Trophoblast cell (in vitro differentiated cells and primary cell): ENCODE data around the gene SPRR2A. TPM values are rescaled to one million over a fixed set of nuclear protein-coding genes. Genes with fewer than 3 reads are reported as not detected.

Experiments
- DNase-seq, 2 donors: peaks; one replicate each; pipeline ENCODE4 v3.0.0-alpha.2; 2016
- H2AFZ ChIP-seq: 2 replicates; pipeline ENCODE4 v1.6.1; 2013; ENCODE audit warnings: low read length, moderate library complexity, mild to moderate bottlenecking; ENCODE audit not compliant: insufficient read depth, poor library complexity
- H2AK5ac ChIP-seq: 2 replicates; pipeline ENCODE4 v1.6.1; 2013; ENCODE audit warnings: mild to moderate bottlenecking, low read length
- H2BK120ac ChIP-seq: 2 replicates; pipeline ENCODE4 v1.6.1; 2013; ENCODE audit warnings: low read length, mild to moderate bottlenecking, moderate library complexity; ENCODE audit not compliant: insufficient read depth, poor library complexity
- H2BK12ac ChIP-seq: 2 replicates; pipeline ENCODE4 v1.6.1; 2013; ENCODE audit warnings: mild to moderate bottlenecking, low read length, moderate library complexity
- H2BK5ac ChIP-seq: 2 replicates; pipeline ENCODE4 v1.6.1; 2013; ENCODE audit warnings: low read length, low read depth, moderate library complexity, mild to moderate bottlenecking; ENCODE audit not compliant: poor library complexity
- H3K14ac ChIP-seq: 2 replicates; pipeline ENCODE4 v1.6.1; 2013; ENCODE audit warnings: mild to moderate bottlenecking, low read length
- H3K18ac ChIP-seq: 2 replicates; pipeline ENCODE4 v1.6.1; 2013; ENCODE audit warnings: mild to moderate bottlenecking, low read length
- H3K23ac ChIP-seq: 2 replicates; pipeline ENCODE4 v1.6.1; 2013; ENCODE audit warnings: low read length
- H3K27ac ChIP-seq: 2 replicates; pipeline ENCODE4 v1.5.1; 2013; ENCODE audit warnings: low read depth, mild to moderate bottlenecking, inconsistent platforms, low read length, moderate library complexity
- H3K27me3 ChIP-seq: 2 replicates; pipeline ENCODE4 v1.6.1; 2013; ENCODE audit warnings: inconsistent platforms, mild to moderate bottlenecking, low read length, moderate library complexity; ENCODE audit not compliant: insufficient read depth
- H3K36me3 ChIP-seq, 2 experiments: 1 replicate in 1 of 2; 2 replicates in 1 of 2; pipeline ENCODE4 v1.6.1; 2013; ENCODE audit warnings: low read length in 2 of 2, mild to moderate bottlenecking in 2 of 2, moderate library complexity in 1 of 2; ENCODE audit not compliant: insufficient read depth in 2 of 2, control insufficient read depth in 1 of 2
- H3K4ac ChIP-seq: 2 replicates; pipeline ENCODE4 v1.6.1; 2013; ENCODE audit warnings: low read depth, mild to moderate bottlenecking, low read length, moderate library complexity
- H3K4me1 ChIP-seq, 2 experiments: 1 replicate in 1 of 2; 2 replicates in 1 of 2; pipeline ENCODE4 v1.6.1; 2013; ENCODE audit warnings: low read length in 2 of 2, mild to moderate bottlenecking in 2 of 2, moderate library complexity in 1 of 2; ENCODE audit not compliant: insufficient read depth in 2 of 2, control insufficient read depth in 1 of 2
- H3K4me2 ChIP-seq: 2 replicates; pipeline ENCODE4 v1.6.1; 2013; ENCODE audit warnings: inconsistent platforms, mild to moderate bottlenecking, low read length, moderate library complexity
- H3K4me3 ChIP-seq: 2 replicates; pipeline ENCODE4 v1.5.1; 2013; ENCODE audit warnings: mild to moderate bottlenecking, low read depth, low read length, inconsistent platforms
- H3K79me1 ChIP-seq: one replicate; pipeline ENCODE4 v1.6.1; 2013; ENCODE audit warnings: low read length
- H3K79me2 ChIP-seq: 2 replicates; pipeline ENCODE4 v1.6.1; 2013; ENCODE audit warnings: low read length, mild to moderate bottlenecking; ENCODE audit not compliant: control insufficient read depth, insufficient read depth, poor library complexity
- H3K9ac ChIP-seq: 2 replicates; pipeline ENCODE4 v1.6.1; 2013; ENCODE audit warnings: mild to moderate bottlenecking, low read length
- H3K9me3 ChIP-seq: 2 replicates; pipeline ENCODE4 v1.6.1; 2013; ENCODE audit warnings: low read depth, mild to moderate bottlenecking, control low read depth, inconsistent platforms, low read length; ENCODE audit not compliant: insufficient read depth
- H4K12ac ChIP-seq: 2 replicates; pipeline ENCODE4 v1.6.1; 2013; ENCODE audit warnings: low read depth, mild to moderate bottlenecking, low read length, moderate library complexity
- H4K8ac ChIP-seq: 2 replicates; pipeline ENCODE4 v1.6.1; 2013; ENCODE audit warnings: low read depth, mild to moderate bottlenecking, low read length, moderate library complexity
- H4K91ac ChIP-seq: one replicate; pipeline ENCODE4 v1.6.1; 2013; ENCODE audit warnings: low read depth, mild to moderate bottlenecking, low read length, moderate library complexity
- WGBS: extraction: QIAGEN DNeasy Blood & Tissue Kit; methylation state at CpG from one replicate; pipeline ENCODE4 v1.1.7; 2013; ENCODE audit warnings: missing lambda C conversion rate; ENCODE audit not compliant: insufficient read length, insufficient coverage; ENCODE audit errors: extremely low coverage; 5-methylcytosine and 5-hydroxymethylcytosine counted together
- polyA plus RNA-seq: library from polyadenylated mRNA; stranded (reverse); fragments of 200-250 nt; gene quantifications from 2 replicates; pipeline ENCODE4 v1.2.3, GENCODE V29; 2013

Gene SPRR2A
- not detected in 2 replicates for polyA plus RNA-seq

GRCh38 chr1:153057375-153057774, at the start of gene SPRR2A:
Gene SPRR2A, minus strand, starts transcription at chr1:153057512. Its CDS starts 777 bp downstream, at chr1:153056735.
- Histone ChIP-seq H3K4me1 (peaks cover 0 to 3% of the 10 kb centered on the region in 2 experiments), H3K27ac (no peak within 1 kb of the TSS), H3K79me1 (no peaks in the 10 kb centered on the region), H3K4ac (no peak within 1 kb of the TSS), H4K12ac (no peak within 1 kb of the TSS), H2BK5ac (no peak within 1 kb of the TSS), H2BK120ac (no peak within 1 kb of the TSS), H2AFZ (no peak within 1 kb of the TSS), H3K36me3 (no peaks in the 10 kb centered on the region), H3K14ac (no peak within 1 kb of the TSS), H3K23ac (no peak within 1 kb of the TSS), H3K4me2 (no peak within 1 kb of the TSS), H3K9me3 (no peaks in the 10 kb centered on the region), H3K18ac (no peak within 1 kb of the TSS), H4K91ac (no peak within 1 kb of the TSS), H3K9ac (no peak within 1 kb of the TSS), H3K27me3 (no peaks in the 10 kb centered on the region), H2AK5ac (no peak within 1 kb of the TSS), H3K4me3 (no peak within 1 kb of the TSS), H4K8ac (no peak within 1 kb of the TSS), H3K79me2 (no peaks in the 10 kb centered on the region), H2BK12ac (no peak within 1 kb of the TSS)
- no CpG with 5 or more reads among the region's 2 CpGs for WGBS
- no peak for DNase-seq

- Histone ChIP-seq H2BK12ac (no peak overlapping the region), H4K91ac (no peak overlapping the region)
- WGBS: no CpG with 5 or more reads among the region's 5 CpGs
These were observed 42.9 kb upstream of the SPRR2A start for GRCh38 chr1:153100245-153100644.

GRCh38 chr1:153099461-153100045, 42.2 kb upstream of the SPRR2A start:
- no peak overlapping the region for H4K8ac ChIP-seq

More at GRCh38 chr1:153100245-153100644, 42.9 kb upstream of the SPRR2A start:
- no peak overlapping the region for H4K12ac ChIP-seq
- no peak overlapping the region for H2BK5ac ChIP-seq
- H2AFZ ChIP-seq: no peak overlapping the region
- H3K4me2 ChIP-seq: no peak overlapping the region
- no peaks in the 10 kb centered on the region for H3K36me3 ChIP-seq
- H2BK120ac ChIP-seq: no peak overlapping the region
- H3K27me3 ChIP-seq: no peaks in the 10 kb centered on the region
- H3K9me3 ChIP-seq: no peaks in the 10 kb centered on the region
- no peak overlapping the region for H4K8ac ChIP-seq
- H2AK5ac ChIP-seq: no peak overlapping the region
- H3K4me1 ChIP-seq: no peaks in the 10 kb centered on the region
- H3K18ac ChIP-seq: no peak overlapping the region
- H3K9ac ChIP-seq: no peak overlapping the region
- H3K4me3 ChIP-seq: no peak overlapping the region
- no peak overlapping the region for H3K23ac ChIP-seq
- no peak overlapping the region for H3K4ac ChIP-seq
- H3K79me2 ChIP-seq: no peaks in the 10 kb centered on the region
- H3K14ac ChIP-seq: no peak overlapping the region
- DNase-seq: peak; percentile 85 to 93
- no peak overlapping the region for H3K27ac ChIP-seq
- H3K79me1 ChIP-seq: no peaks in the 10 kb centered on the region

GRCh38 chr1:153095764-153096163, 38.5 kb upstream of the SPRR2A start:
- Histone ChIP-seq H3K9ac (no peak overlapping the region), H3K14ac (no peak overlapping the region), H3K4me1 (no peaks in the 10 kb centered on the region), H3K9me3 (no peaks in the 10 kb centered on the region), H3K23ac (no peak overlapping the region), H2BK120ac (no peak overlapping the region), H2AK5ac (no peak overlapping the region), H3K4ac (no peak overlapping the region), H3K27ac (no peak overlapping the region), H3K4me2 (no peak overlapping the region), H3K18ac (no peak overlapping the region), H3K79me2 (no peaks in the 10 kb centered on the region), H3K36me3 (no peaks in the 10 kb centered on the region), H2BK5ac (no peak overlapping the region), H4K12ac (no peak overlapping the region), H3K27me3 (no peaks in the 10 kb centered on the region), H2AFZ (no peak overlapping the region), H3K4me3 (no peak overlapping the region), H4K8ac (no peak overlapping the region), H4K91ac (no peak overlapping the region), H2BK12ac (no peak overlapping the region), H3K79me1 (no peaks in the 10 kb centered on the region)
- DNase-seq: no peak

More at GRCh38 chr1:153099461-153100045, 42.2 kb upstream of the SPRR2A start:
- H2BK120ac ChIP-seq: no peak overlapping the region
- H3K23ac ChIP-seq: no peak overlapping the region
- no peaks in the 10 kb centered on the region for H3K9me3 ChIP-seq
- no peak overlapping the region for H2AK5ac ChIP-seq
- no peak overlapping the region for H3K4me3 ChIP-seq
- H2BK5ac ChIP-seq: no peak overlapping the region
- no peak overlapping the region for H3K9ac ChIP-seq
- no CpG with 5 or more reads among the region's 9 CpGs for WGBS
- H3K79me1 ChIP-seq: no peaks in the 10 kb centered on the region
- no peak overlapping the region for H3K14ac ChIP-seq
- H2BK12ac ChIP-seq: no peak overlapping the region
- DNase-seq: peak in 1 of 2 donors; percentile 12
- H3K27me3 ChIP-seq: no peaks in the 10 kb centered on the region
- no peak overlapping the region for H3K4me2 ChIP-seq
- no peak overlapping the region for H2AFZ ChIP-seq
- no peak overlapping the region for H3K27ac ChIP-seq
- H3K79me2 ChIP-seq: no peaks in the 10 kb centered on the region
- H4K91ac ChIP-seq: no peak overlapping the region
- no peaks in the 10 kb centered on the region for H3K4me1 ChIP-seq
- H3K18ac ChIP-seq: no peak overlapping the region
- H3K36me3 ChIP-seq: no peaks in the 10 kb centered on the region
- H3K4ac ChIP-seq: no peak overlapping the region
- H4K12ac ChIP-seq: no peak overlapping the region
